ENCODE measurements around the gene KLC1. TPM values are rescaled to one million over a fixed set of nuclear protein-coding genes. Genes with fewer than 3 reads are reported as not detected.

Gene KLC1
- total and polyA plus RNA-seq, 4 donors, result 71.7 to 315 (median 222) TPM

DNA sequence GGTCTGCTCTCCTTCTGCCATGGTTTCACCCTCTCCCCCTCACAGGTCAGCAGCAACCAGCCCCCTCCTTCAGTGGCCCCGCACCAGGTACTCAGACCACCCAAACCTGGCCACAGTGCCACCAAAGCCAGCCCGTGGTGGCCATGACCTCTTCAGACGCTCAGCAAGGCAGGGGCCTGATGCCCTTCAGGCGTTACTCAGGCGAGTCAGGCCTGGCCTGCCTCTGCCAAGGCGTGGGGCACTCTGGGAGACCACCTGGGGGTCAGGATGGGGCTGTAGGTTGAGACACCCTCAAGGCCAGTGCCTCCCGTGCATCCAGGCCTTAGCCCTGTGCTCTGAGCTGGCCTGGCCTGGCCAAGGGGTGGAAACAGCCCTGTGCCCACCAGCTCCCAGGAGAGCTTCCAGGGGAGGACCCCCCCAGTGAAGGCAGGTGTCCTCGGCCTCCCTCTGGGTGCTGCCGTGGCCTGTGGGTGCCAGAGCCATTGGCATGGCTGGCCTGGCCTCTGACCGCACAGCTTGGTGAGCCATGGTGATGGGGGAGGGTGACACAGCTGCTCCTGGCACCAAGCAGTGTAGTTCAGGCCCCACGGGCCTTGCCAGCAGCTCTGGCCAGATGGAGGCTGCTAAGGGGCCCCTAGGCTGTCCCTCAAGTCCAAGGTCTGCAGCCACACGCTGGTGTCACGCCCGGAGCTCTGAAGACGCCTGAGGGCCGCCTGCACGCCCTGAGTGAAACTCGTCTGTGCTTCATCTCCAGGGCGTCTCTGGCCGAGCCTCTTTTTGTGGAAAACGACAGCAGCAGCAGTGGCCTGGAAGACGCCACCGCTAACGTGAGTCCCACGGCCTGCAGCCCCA, 71.1 kb downstream of the KLC1 start:
- Histone ChIP-seq H3K36me3 (ENCODE audit: control insufficient read depth in 1 of 2, insufficient read depth in 2 of 2, low read length in 1 of 2) (peaks cover 0 to 3% of the 10 kb centered on the region in 2 donors), H3K4me1 (ENCODE audit: control insufficient read depth in 1 of 2, insufficient read depth in 2 of 2, low read length in 2 of 2) (no peaks in the 10 kb centered on the region), H3K9me3 (ENCODE audit: control insufficient read depth, low read length) (no peaks in the 10 kb centered on the region), H3K27me3 (ENCODE audit: control insufficient read depth in 1 of 2, insufficient read depth in 2 of 2, low read length in 1 of 2) (no peaks in the 10 kb centered on the region), H3K27ac (ENCODE audit: low read depth in 1 of 2, low read length in 2 of 2) (no peak overlapping the region), H3K4me3 (ENCODE audit: low read length in 2 of 2) (no peak overlapping the region)
- peak; percentile 48 to 78 for DNase-seq
- 32 to 41% methylated on average over 24 to 25 of the region's 25 CpGs for WGBS, 2 donors
- ATAC-seq (ENCODE audit: low FRiP score), result peak; percentile 3
- intact Hi-C loops (cut with DNase I), result no loop called here

GRCh38 chr14:103700753-103701490, 71.9 kb downstream of the KLC1 start:
- peaks cover 0 to 3% of the 10 kb centered on the region in 2 donors for H3K36me3 ChIP-seq (ENCODE audit: control insufficient read depth in 1 of 2, insufficient read depth in 2 of 2, low read length in 1 of 2)
- no peak overlapping the region for H3K27ac ChIP-seq (ENCODE audit: low read depth in 1 of 2, low read length in 2 of 2)
- intact Hi-C loops (cut with DNase I), result no loop called here
- 76 to 78% methylated on average over 21 of the region's 21 CpGs for WGBS, 2 donors
- no peaks in the 10 kb centered on the region for H3K9me3 ChIP-seq (ENCODE audit: control insufficient read depth, low read length)
- no peaks in the 10 kb centered on the region for H3K4me1 ChIP-seq (ENCODE audit: control insufficient read depth in 1 of 2, insufficient read depth in 2 of 2, low read length in 2 of 2)
- peak in 1 of 2 donors; percentile 74 for DNase-seq
- ATAC-seq (ENCODE audit: low FRiP score), result no peak
- H3K4me3 ChIP-seq (ENCODE audit: low read length in 2 of 2), result no peak overlapping the region
- H3K27me3 ChIP-seq (ENCODE audit: control insufficient read depth in 1 of 2, insufficient read depth in 2 of 2, low read length in 1 of 2), result no peaks in the 10 kb centered on the region

GRCh38 chr14:103702095-103702494, 73.1 kb downstream of the KLC1 start:
- Histone ChIP-seq H3K4me3 (ENCODE audit: low read length in 2 of 2) (no peak overlapping the region), H3K27ac (ENCODE audit: low read depth in 1 of 2, low read length in 2 of 2) (no peak overlapping the region), H3K4me1 (ENCODE audit: control insufficient read depth in 1 of 2, insufficient read depth in 2 of 2, low read length in 2 of 2) (no peaks in the 10 kb centered on the region), H3K27me3 (ENCODE audit: control insufficient read depth in 1 of 2, insufficient read depth in 2 of 2, low read length in 1 of 2) (no peaks in the 10 kb centered on the region), H3K9me3 (ENCODE audit: control insufficient read depth, low read length) (no peaks in the 10 kb centered on the region), H3K36me3 (ENCODE audit: control insufficient read depth in 1 of 2, insufficient read depth in 2 of 2, low read length in 1 of 2) (peaks cover 0 to 3% of the 10 kb centered on the region in 2 donors)
- ATAC-seq (ENCODE audit: low FRiP score) (no peak), DNase-seq (no peak)
- intact Hi-C loops (cut with DNase I), result no loop called here
- 74 to 80% methylated on average over 5 of the region's 5 CpGs for WGBS, 2 donors

GRCh38 chr14:103702497-103703432, 73.8 kb downstream of the KLC1 start:
- intact Hi-C loops (cut with DNase I), result no loop called here
- no peaks in the 10 kb centered on the region for H3K9me3 ChIP-seq (ENCODE audit: control insufficient read depth, low read length)
- H3K27ac ChIP-seq (ENCODE audit: low read depth in 1 of 2, low read length in 2 of 2), result no peak overlapping the region
- peak in 1 of 2 donors; percentile 49 for DNase-seq
- no peaks in the 10 kb centered on the region for H3K4me1 ChIP-seq (ENCODE audit: control insufficient read depth in 1 of 2, insufficient read depth in 2 of 2, low read length in 2 of 2)
- peaks cover 0 to 3% of the 10 kb centered on the region in 2 donors for H3K36me3 ChIP-seq (ENCODE audit: control insufficient read depth in 1 of 2, insufficient read depth in 2 of 2, low read length in 1 of 2)
- H3K27me3 ChIP-seq (ENCODE audit: control insufficient read depth in 1 of 2, insufficient read depth in 2 of 2, low read length in 1 of 2), result no peaks in the 10 kb centered on the region
- H3K4me3 ChIP-seq (ENCODE audit: low read length in 2 of 2), result no peak overlapping the region
- WGBS, 2 donors, result 73 to 79% methylated on average over 29 of the region's 29 CpGs
- no peak for ATAC-seq (ENCODE audit: low FRiP score)

DNA sequence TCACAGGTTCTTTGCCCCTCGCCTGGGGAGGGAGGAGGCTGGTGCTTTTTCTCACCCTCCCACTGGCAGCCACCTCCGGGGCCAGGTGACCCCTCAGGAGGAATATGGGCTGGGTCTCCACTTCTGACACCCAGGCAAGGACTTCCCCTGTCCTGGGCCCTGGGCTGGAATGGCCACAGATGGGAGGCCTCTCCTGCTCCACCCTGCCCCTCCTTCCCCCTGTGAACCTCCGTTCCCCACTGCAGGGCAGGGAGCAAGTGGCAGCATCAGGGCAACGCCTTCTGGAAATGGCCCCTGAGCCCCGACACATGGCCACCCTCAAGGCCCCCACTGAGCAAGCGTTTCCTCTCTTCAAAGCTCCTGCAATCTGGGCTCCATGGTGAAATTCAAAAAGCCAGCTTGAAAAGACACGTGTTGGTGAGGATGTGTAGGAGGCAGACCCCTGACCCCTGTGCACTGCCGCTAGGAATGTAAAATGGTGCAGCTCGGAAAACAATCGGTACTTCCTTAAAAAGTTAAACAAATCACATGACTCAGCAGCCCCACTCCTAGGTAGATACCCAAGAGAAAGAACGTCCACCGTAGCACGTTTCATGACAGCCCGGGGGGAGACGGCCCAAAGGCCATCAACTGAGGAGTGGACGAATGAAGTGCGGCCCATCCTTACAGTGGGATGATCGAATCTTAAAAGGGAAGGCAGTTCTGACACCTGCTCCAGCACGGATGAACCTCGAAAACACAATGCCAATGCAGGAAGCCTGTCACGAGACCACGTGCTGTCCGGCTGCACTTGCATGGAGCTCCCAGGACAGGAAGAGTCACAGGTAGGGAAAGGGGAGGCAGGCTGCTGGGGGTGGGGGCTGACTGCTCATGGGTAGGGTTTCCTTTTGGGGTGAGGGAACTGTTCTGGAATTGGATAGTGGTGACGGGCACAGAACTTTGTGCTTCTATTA, 74.7 kb downstream of the KLC1 start:
- intact Hi-C loops (cut with DNase I), result no loop called here
- Histone ChIP-seq H3K4me1 (ENCODE audit: control insufficient read depth in 1 of 2, insufficient read depth in 2 of 2, low read length in 2 of 2) (no peaks in the 10 kb centered on the region), H3K36me3 (ENCODE audit: control insufficient read depth in 1 of 2, insufficient read depth in 2 of 2, low read length in 1 of 2) (peaks cover 0 to 3% of the 10 kb centered on the region in 2 donors), H3K27ac (ENCODE audit: low read depth in 1 of 2, low read length in 2 of 2) (no peak overlapping the region), H3K9me3 (ENCODE audit: control insufficient read depth, low read length) (no peaks in the 10 kb centered on the region), H3K4me3 (ENCODE audit: low read length in 2 of 2) (no peak overlapping the region), H3K27me3 (ENCODE audit: control insufficient read depth in 1 of 2, insufficient read depth in 2 of 2, low read length in 1 of 2) (no peaks in the 10 kb centered on the region)
- DNase-seq (peak in 1 of 2 donors; percentile 34), ATAC-seq (ENCODE audit: low FRiP score) (no peak)
- 76 to 82% methylated on average over 24 of the region's 24 CpGs for WGBS, 2 donors

DNA sequence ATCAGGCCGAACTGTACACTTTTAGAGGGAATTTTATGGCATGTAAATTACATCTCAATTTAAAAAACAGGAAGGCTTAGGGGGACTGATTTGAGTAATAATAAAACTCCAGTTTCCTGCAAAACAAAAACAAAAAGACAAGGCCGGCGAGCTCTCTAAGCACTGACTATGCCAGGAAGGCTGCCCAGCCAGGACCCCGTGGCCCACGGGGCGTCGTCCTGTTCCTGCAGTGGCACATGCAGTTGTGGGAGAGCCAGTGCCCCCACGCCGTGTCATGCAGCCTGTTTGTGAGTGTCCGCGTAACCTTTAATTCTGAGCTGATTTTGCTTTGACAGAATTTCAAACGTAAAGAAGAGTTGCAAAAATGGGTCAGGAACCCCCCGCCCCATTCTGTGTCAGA, 75.7 kb downstream of the KLC1 start:
- Histone ChIP-seq H3K27ac (ENCODE audit: low read depth in 1 of 2, low read length in 2 of 2) (no peak overlapping the region), H3K4me3 (ENCODE audit: low read length in 2 of 2) (no peak overlapping the region), H3K27me3 (ENCODE audit: control insufficient read depth in 1 of 2, insufficient read depth in 2 of 2, low read length in 1 of 2) (no peaks in the 10 kb centered on the region), H3K9me3 (ENCODE audit: control insufficient read depth, low read length) (no peaks in the 10 kb centered on the region), H3K4me1 (ENCODE audit: control insufficient read depth in 1 of 2, insufficient read depth in 2 of 2, low read length in 2 of 2) (no peaks in the 10 kb centered on the region), H3K36me3 (ENCODE audit: control insufficient read depth in 1 of 2, insufficient read depth in 2 of 2, low read length in 1 of 2) (peaks cover 0 to 3% of the 10 kb centered on the region in 2 donors)
- intact Hi-C loops (cut with DNase I), result no loop called here
- 86 to 88% methylated on average over 13 of the region's 13 CpGs for WGBS, 2 donors
- DNase-seq, result no peak
- no peak for ATAC-seq (ENCODE audit: low FRiP score)

DNA sequence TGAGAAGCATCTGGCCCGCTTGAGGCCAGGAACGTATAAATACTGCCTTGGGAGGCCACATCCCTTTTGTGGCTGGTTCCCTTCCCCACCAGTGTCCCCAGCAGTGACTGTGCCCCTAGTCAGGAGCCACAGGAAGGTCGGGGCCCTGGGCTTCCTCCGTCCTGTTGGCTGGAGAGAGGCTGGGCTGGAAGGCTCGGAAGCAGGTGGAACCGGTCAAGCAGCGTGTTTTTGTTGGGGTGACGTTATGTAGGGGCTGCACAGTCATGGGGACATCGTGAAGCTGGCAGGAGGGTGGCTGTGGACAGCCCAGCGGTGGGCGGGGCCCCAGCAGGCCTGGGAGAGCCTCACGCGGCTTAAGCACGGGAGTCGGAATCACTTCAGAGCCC, 76.1 kb downstream of the KLC1 start:
- Histone ChIP-seq H3K36me3 (ENCODE audit: control insufficient read depth in 1 of 2, insufficient read depth in 2 of 2, low read length in 1 of 2) (peaks cover 0 to 3% of the 10 kb centered on the region in 2 donors), H3K4me3 (ENCODE audit: low read length in 2 of 2) (no peak overlapping the region), H3K27me3 (ENCODE audit: control insufficient read depth in 1 of 2, insufficient read depth in 2 of 2, low read length in 1 of 2) (no peaks in the 10 kb centered on the region), H3K9me3 (ENCODE audit: control insufficient read depth, low read length) (no peaks in the 10 kb centered on the region), H3K4me1 (ENCODE audit: control insufficient read depth in 1 of 2, insufficient read depth in 2 of 2, low read length in 2 of 2) (no peaks in the 10 kb centered on the region), H3K27ac (ENCODE audit: low read depth in 1 of 2, low read length in 2 of 2) (no peak overlapping the region)
- WGBS, 2 donors, result 84 to 86% methylated on average over 15 of the region's 15 CpGs
- intact Hi-C loops (cut with DNase I), result no loop called here
- DNase-seq (peak in 1 of 2 donors; percentile 48), ATAC-seq (ENCODE audit: low FRiP score) (peak; percentile 51)
